ENCODE measurements around the gene HGS. TPM values are rescaled to one million over a fixed set of nuclear protein-coding genes. Genes with fewer than 3 reads are reported as not detected.
A peak's percentile ranks its signal among the peaks of the same experiment; 100 is the strongest.
"Not testable (repeated sequence)": the region's sequence is repeated elsewhere in the genome, so short reads cannot be mapped to it uniquely, and the experiment has no call there.

Gene HGS
- total RNA-seq, 1 donor from 2014 or later = 211 TPM

DNA sequence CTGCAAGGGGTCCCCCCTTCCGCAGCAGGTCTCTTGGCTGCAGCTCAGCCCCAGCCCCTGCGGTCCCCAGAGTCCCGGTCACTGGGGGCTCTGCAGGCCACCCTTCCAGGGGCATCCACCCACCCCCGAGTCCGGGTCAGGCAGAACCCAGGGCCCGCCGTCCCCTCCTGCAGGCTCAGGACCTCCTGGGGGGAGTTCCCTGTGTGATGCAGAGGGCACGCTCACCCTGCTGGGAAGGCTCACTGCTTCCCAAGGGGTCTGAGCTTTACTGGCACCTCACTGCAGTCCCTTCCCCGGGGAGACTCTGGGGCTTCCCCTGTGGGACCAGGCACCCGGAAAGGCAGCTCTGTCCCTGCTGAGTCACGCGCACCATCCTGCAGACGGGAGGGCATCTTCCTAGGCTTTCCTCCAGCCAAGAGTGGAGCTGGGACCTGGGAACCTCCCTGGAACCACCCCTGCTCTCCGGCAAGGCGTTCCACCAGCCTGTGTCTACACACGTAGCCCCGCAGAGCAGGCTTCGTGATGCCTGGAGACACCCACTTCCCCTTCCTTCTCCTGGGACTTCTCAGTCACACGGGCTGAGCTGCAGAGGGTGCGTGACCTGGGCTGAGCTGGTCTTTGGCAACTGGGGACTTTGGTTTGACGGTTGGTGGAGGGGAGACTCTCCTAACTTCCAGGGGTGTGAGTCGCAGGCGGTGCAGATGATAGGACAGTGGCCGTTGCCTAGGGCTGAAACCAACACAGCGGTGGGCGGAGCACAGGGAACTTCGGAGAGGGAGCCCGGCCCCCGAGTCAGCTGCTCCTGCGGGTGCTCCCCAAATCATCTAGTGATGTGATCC is 51.7 kb downstream of the HGS start:
- TF ChIP-seq CTCF (IDR thresholded peaks at IDR 0.05) = no peak
- Histone ChIP-seq H3K27me3 (no peaks in the 10 kb centered on the region), H3K9me3 (no peaks in the 10 kb centered on the region), H3K36me3 (no peaks in the 10 kb centered on the region), H3K27ac (no peak overlapping the region), H3K4me3 (peak overlapping the region in 1 of 2 donors; percentile 5), H3K4me1 (no peaks in the 10 kb centered on the region)
- DNase-seq (ENCODE audit: low spot score in 2 of 2) = no peak
- intact Hi-C loops (cut with DNase I) = no loop called here

- no peaks in the 10 kb centered on the region for H3K36me3 ChIP-seq
- H3K4me3 ChIP-seq = no peak overlapping the region
- intact Hi-C loops (cut with DNase I) = no loop called here
- no peaks in the 10 kb centered on the region for H3K27me3 ChIP-seq
- H3K9me3 ChIP-seq = no peaks in the 10 kb centered on the region
- no peaks in the 10 kb centered on the region for H3K4me1 ChIP-seq
- TF ChIP-seq CTCF (IDR thresholded peaks at IDR 0.05) = no peak
- DNase-seq (ENCODE audit: low spot score in 2 of 2) = no peak
- no peak overlapping the region for H3K27ac ChIP-seq
These were observed 54.4 kb downstream of the HGS start for GRCh38 chr17:81737947-81738800.

- no peaks in the 10 kb centered on the region for H3K9me3 ChIP-seq
- TF ChIP-seq CTCF (IDR thresholded peaks at IDR 0.05) = no peak
- H3K4me3 ChIP-seq = no peak overlapping the region
- no peaks in the 10 kb centered on the region for H3K4me1 ChIP-seq
- no peaks in the 10 kb centered on the region for H3K27me3 ChIP-seq
- H3K36me3 ChIP-seq = no peaks in the 10 kb centered on the region
- no peak overlapping the region for H3K27ac ChIP-seq
- no peak for DNase-seq (ENCODE audit: low spot score in 2 of 2)
- intact Hi-C loops (cut with DNase I) = no loop called here
These were observed 55.1 kb downstream of the HGS start for GRCh38 chr17:81738801-81739393.

DNA sequence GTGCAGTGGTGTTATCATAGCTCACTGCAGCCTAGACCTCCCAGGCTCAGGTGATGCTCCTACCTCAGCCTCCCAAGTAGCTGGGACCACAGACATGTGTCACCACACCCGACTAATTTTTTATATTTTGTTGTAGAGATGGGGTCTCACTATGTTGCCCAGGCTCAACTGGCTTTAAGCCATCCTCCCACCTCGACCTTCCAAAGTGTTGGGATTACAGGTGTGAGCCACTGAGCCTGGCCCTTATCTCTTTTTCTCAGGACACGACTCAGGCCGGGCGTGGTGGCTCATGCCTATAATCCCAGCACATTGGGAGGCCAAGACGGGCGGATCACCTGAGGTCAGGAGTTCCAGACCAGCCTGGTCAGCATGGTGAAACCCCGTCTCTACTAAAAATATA is 55.8 kb downstream of the HGS start:
- DNase-seq (ENCODE audit: low spot score in 2 of 2); H3K4me3 ChIP-seq; H3K27me3 ChIP-seq; H3K36me3 ChIP-seq; H3K4me1 ChIP-seq; intact Hi-C loops (cut with DNase I); H3K27ac ChIP-seq; H3K9me3 ChIP-seq: not testable (repeated sequence)

DNA sequence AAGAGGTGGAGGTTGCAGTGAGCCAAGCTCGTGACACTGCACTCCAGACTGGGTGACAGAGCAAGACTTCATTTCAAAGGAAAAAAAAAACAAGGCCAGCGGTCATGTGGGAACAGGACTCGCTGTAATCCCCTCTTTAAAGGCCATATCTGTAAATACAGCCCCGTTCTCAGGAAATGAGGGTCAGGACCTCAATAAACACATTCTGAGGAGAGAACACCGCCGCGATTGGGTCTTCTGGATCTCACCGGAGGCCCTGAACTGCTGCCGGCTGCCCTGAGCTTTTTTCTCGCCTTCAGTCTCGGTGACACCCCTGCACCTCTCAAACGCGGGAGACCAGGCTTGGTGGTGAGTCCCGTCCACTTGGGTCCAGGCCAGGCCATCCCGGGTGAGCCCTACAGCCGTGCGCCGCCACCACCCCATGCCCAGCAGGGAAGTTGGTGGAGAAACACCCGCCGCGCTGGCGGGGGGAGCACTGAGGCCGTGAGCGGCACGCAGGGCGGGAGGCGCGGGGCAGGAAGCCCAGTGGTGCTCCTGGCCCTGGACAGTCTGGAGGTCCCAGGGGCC is 56.7 kb downstream of the HGS start:
- intact Hi-C loops (cut with DNase I) = no loop called here
- H3K36me3 ChIP-seq = no peaks in the 10 kb centered on the region
- H3K4me1 ChIP-seq = no peaks in the 10 kb centered on the region
- no peak overlapping the region for H3K27ac ChIP-seq
- no peak overlapping the region for H3K4me3 ChIP-seq
- no peak for DNase-seq (ENCODE audit: low spot score in 2 of 2)
- no peak for TF ChIP-seq CTCF (IDR thresholded peaks at IDR 0.05)
- H3K27me3 ChIP-seq = no peaks in the 10 kb centered on the region
- H3K9me3 ChIP-seq = no peaks in the 10 kb centered on the region
